ENCODE measurements around the gene UPK3BL2. TPM values are rescaled to one million over a fixed set of nuclear protein-coding genes. Genes with fewer than 3 reads are reported as not detected.
A peak's percentile ranks its signal among the peaks of the same experiment; 100 is the strongest.
"Not testable (repeated sequence)": the region's sequence is repeated elsewhere in the genome, so short reads cannot be mapped to it uniquely, and the experiment has no call there.

The UPK3BL2 gene
- total RNA-seq, 1 donor, result 0.36 TPM

- not testable (repeated sequence) for H3K36me3 ChIP-seq (ENCODE audit: insufficient read depth, low read length); DNase-seq (ENCODE audit: insufficient read length, low spot score, missing footprints); H2AFZ ChIP-seq (ENCODE audit: low read length); H3K27me3 ChIP-seq (ENCODE audit: insufficient read depth, low read length); H4K20me1 ChIP-seq (ENCODE audit: insufficient read depth, low read length); H3K4me2 ChIP-seq (ENCODE audit: insufficient read depth, low read length); H3K9me3 ChIP-seq (ENCODE audit: low read depth, low read length); H3K4me3 ChIP-seq (ENCODE audit: insufficient read depth, low read length); H3K4me1 ChIP-seq (ENCODE audit: insufficient read depth, low read length); H3K79me2 ChIP-seq (ENCODE audit: insufficient read depth, low read length)
- H3K27ac ChIP-seq (ENCODE audit: low read depth, low read length), result peak overlapping the region; percentile 75
Measured at GRCh38 chr7:102505298-102506185, 38.0 kb downstream of the UPK3BL2 start.

- not testable (repeated sequence) for H3K27me3 ChIP-seq (ENCODE audit: insufficient read depth, low read length); H3K27ac ChIP-seq (ENCODE audit: low read depth, low read length); DNase-seq (ENCODE audit: insufficient read length, low spot score, missing footprints); H3K4me1 ChIP-seq (ENCODE audit: insufficient read depth, low read length); H4K20me1 ChIP-seq (ENCODE audit: insufficient read depth, low read length); H3K79me2 ChIP-seq (ENCODE audit: insufficient read depth, low read length); H3K36me3 ChIP-seq (ENCODE audit: insufficient read depth, low read length); H3K9me3 ChIP-seq (ENCODE audit: low read depth, low read length); H2AFZ ChIP-seq (ENCODE audit: low read length); H3K4me2 ChIP-seq (ENCODE audit: insufficient read depth, low read length); H3K4me3 ChIP-seq (ENCODE audit: insufficient read depth, low read length)
Measured at GRCh38 chr7:102503141-102503540, 40.4 kb downstream of the UPK3BL2 start.

- not testable (repeated sequence) for H2AFZ ChIP-seq (ENCODE audit: low read length); H3K4me1 ChIP-seq (ENCODE audit: insufficient read depth, low read length); H3K4me2 ChIP-seq (ENCODE audit: insufficient read depth, low read length); H3K9me3 ChIP-seq (ENCODE audit: low read depth, low read length); H3K4me3 ChIP-seq (ENCODE audit: insufficient read depth, low read length); H3K27ac ChIP-seq (ENCODE audit: low read depth, low read length); H4K20me1 ChIP-seq (ENCODE audit: insufficient read depth, low read length); H3K36me3 ChIP-seq (ENCODE audit: insufficient read depth, low read length); H3K79me2 ChIP-seq (ENCODE audit: insufficient read depth, low read length); H3K27me3 ChIP-seq (ENCODE audit: insufficient read depth, low read length); DNase-seq (ENCODE audit: insufficient read length, low spot score, missing footprints)
Measured at GRCh38 chr7:102498321-102498720, 45.2 kb downstream of the UPK3BL2 start.

- not testable (repeated sequence) for H3K4me1 ChIP-seq (ENCODE audit: insufficient read depth, low read length); H2AFZ ChIP-seq (ENCODE audit: low read length); H3K9me3 ChIP-seq (ENCODE audit: low read depth, low read length); H3K27me3 ChIP-seq (ENCODE audit: insufficient read depth, low read length); H3K4me2 ChIP-seq (ENCODE audit: insufficient read depth, low read length); DNase-seq (ENCODE audit: insufficient read length, low spot score, missing footprints); H4K20me1 ChIP-seq (ENCODE audit: insufficient read depth, low read length); H3K27ac ChIP-seq (ENCODE audit: low read depth, low read length); H3K79me2 ChIP-seq (ENCODE audit: insufficient read depth, low read length); H3K36me3 ChIP-seq (ENCODE audit: insufficient read depth, low read length); H3K4me3 ChIP-seq (ENCODE audit: insufficient read depth, low read length)
Measured at GRCh38 chr7:102497308-102497707, 46.2 kb downstream of the UPK3BL2 start.

- not testable (repeated sequence) for H3K4me2 ChIP-seq (ENCODE audit: insufficient read depth, low read length); H3K9me3 ChIP-seq (ENCODE audit: low read depth, low read length); H3K79me2 ChIP-seq (ENCODE audit: insufficient read depth, low read length); H2AFZ ChIP-seq (ENCODE audit: low read length); DNase-seq (ENCODE audit: insufficient read length, low spot score, missing footprints); H3K27me3 ChIP-seq (ENCODE audit: insufficient read depth, low read length); H3K4me1 ChIP-seq (ENCODE audit: insufficient read depth, low read length); H4K20me1 ChIP-seq (ENCODE audit: insufficient read depth, low read length); H3K4me3 ChIP-seq (ENCODE audit: insufficient read depth, low read length); H3K36me3 ChIP-seq (ENCODE audit: insufficient read depth, low read length); H3K27ac ChIP-seq (ENCODE audit: low read depth, low read length)
Measured at GRCh38 chr7:102496861-102497260, 46.6 kb downstream of the UPK3BL2 start.

- H3K27me3 ChIP-seq (ENCODE audit: insufficient read depth, low read length); H3K9me3 ChIP-seq (ENCODE audit: low read depth, low read length); H3K79me2 ChIP-seq (ENCODE audit: insufficient read depth, low read length); H3K4me1 ChIP-seq (ENCODE audit: insufficient read depth, low read length); H3K27ac ChIP-seq (ENCODE audit: low read depth, low read length); H3K36me3 ChIP-seq (ENCODE audit: insufficient read depth, low read length); H3K4me2 ChIP-seq (ENCODE audit: insufficient read depth, low read length); H4K20me1 ChIP-seq (ENCODE audit: insufficient read depth, low read length); H3K4me3 ChIP-seq (ENCODE audit: insufficient read depth, low read length); H2AFZ ChIP-seq (ENCODE audit: low read length); DNase-seq (ENCODE audit: insufficient read length, low spot score, missing footprints): not testable (repeated sequence)
Measured at GRCh38 chr7:102494473-102495149, 48.9 kb downstream of the UPK3BL2 start.

- not testable (repeated sequence) for H3K79me2 ChIP-seq (ENCODE audit: insufficient read depth, low read length); H3K36me3 ChIP-seq (ENCODE audit: insufficient read depth, low read length); H3K27ac ChIP-seq (ENCODE audit: low read depth, low read length); H2AFZ ChIP-seq (ENCODE audit: low read length); H3K4me2 ChIP-seq (ENCODE audit: insufficient read depth, low read length); H3K9me3 ChIP-seq (ENCODE audit: low read depth, low read length); DNase-seq (ENCODE audit: insufficient read length, low spot score, missing footprints); H3K4me3 ChIP-seq (ENCODE audit: insufficient read depth, low read length); H4K20me1 ChIP-seq (ENCODE audit: insufficient read depth, low read length); H3K27me3 ChIP-seq (ENCODE audit: insufficient read depth, low read length); H3K4me1 ChIP-seq (ENCODE audit: insufficient read depth, low read length)
Measured at GRCh38 chr7:102494026-102494425, 49.5 kb downstream of the UPK3BL2 start.

- H3K4me2 ChIP-seq (ENCODE audit: insufficient read depth, low read length); H3K9me3 ChIP-seq (ENCODE audit: low read depth, low read length); H3K36me3 ChIP-seq (ENCODE audit: insufficient read depth, low read length); H3K79me2 ChIP-seq (ENCODE audit: insufficient read depth, low read length); H4K20me1 ChIP-seq (ENCODE audit: insufficient read depth, low read length); H3K27ac ChIP-seq (ENCODE audit: low read depth, low read length); H3K4me3 ChIP-seq (ENCODE audit: insufficient read depth, low read length); H3K27me3 ChIP-seq (ENCODE audit: insufficient read depth, low read length); H2AFZ ChIP-seq (ENCODE audit: low read length); DNase-seq (ENCODE audit: insufficient read length, low spot score, missing footprints); H3K4me1 ChIP-seq (ENCODE audit: insufficient read depth, low read length): not testable (repeated sequence)
Measured at GRCh38 chr7:102493220-102493935, 50.1 kb downstream of the UPK3BL2 start.

Data from osteoblast (primary cell).